HG02763 (cell line): ENCODE data around the gene SGSM1.

Experiments
- ATAC-seq: cut with Tn5 transposase; IDR thresholded peaks from one replicate; pipeline ENCODE4 v1.9.1; 2021; ENCODE audit warnings: mild to moderate bottlenecking, moderate library complexity; ENCODE audit not compliant: unreplicated experiment

SGSM1 gene

GRCh38 chr22:24807284-24807950 lies 1.4 kb downstream of the SGSM1 start:
- no peak for ATAC-seq

DNA sequence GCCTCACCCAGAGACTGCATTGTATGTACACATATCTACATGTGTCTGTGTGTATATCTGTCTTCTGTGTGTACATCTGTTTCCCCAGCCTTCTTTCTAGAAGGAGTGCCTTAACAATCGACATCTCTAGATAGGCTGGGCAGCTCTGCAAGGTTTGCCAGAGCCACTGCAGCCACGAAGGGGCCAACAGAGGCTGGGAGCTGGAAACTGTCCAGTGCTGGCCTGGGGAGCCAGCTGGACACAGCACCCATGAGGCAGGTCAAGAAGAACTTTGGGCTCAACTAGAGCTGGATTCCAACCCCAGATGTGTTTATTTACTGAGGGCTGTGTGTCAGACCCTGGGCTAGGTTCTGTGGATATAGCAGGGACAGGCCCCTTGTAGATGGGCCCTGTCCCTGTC lies 3.3 kb downstream of the SGSM1 start:
- no peak for ATAC-seq

DNA sequence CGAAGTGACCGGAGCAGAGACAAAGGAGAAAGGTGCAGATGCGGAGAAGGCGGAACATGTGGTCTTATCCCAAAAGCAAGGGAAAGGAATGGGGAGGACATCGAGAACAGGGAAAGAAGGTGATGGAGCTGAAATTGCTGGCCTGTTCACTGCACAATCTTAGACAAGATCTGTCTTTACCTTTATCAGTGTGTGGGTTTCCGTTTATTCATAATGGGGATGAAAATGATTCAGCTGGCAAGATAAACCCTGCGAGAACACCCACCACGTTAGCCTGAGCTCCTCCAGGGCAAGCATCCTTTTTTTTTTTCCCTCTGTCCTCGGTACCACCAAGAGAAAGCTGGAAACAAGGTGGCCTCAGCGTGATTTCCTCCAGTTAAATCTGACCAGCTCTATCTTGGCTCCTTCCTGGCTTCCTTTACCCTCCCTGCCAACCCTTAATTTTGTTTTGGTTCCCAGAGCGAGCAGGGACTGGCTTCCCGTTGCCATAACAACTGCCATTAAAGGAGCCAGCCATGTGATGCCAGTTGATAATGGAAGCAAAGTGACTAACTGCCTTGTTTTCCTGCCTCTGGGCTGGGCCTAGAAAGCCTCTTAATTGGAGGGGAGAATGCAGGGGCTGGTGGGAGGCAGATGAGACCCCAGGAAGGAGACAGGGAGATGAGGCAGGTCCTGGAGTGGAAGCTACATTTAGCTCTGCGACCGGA lies 4.2 kb downstream of the SGSM1 start:
- ATAC-seq, result no peak

GRCh38 chr22:24812950-24813775 lies 7.2 kb downstream of the SGSM1 start:
- no peak for ATAC-seq

DNA sequence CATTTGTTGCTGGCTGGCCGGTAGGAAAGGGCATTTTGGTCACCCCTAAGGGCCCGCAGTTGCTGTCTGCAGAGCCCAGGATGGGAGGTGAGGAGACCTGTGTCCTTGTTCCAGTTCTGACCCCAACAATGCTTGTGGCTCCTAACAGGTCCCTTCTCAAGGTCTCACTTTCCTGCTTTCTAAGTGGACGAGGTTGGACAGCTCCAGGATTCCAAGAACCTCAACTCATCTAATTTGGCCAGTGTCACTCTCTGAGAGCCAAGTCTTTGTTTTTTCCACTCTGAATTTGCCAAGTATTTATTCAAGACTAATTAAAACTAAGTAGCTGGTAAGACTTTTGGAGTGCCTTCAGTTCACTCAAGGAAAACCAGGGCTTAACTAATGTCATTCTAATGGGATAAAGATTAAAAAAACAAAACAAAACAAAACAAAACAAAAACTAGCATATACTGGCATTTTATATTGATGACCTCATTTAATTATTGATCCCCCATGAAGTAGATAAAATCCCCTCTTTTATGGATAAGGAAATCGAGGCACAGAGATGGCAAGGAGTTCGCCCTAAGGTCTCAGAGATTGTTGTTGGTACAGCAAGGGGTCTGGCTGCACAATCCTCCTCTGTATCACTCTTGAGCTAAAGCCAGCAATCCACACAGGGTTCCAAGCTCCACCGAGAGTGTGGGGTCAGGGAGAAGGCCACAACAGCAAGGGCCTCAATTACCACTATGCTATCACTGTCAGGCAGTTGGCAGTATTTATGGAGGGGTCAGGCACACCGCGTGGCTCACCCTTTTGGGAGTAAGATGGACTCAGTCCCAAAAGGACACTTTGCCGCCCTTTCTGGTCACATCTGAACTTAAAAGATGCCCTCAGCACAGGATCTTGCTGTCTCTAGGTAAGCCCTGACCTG lies 8.1 kb downstream of the SGSM1 start:
- ATAC-seq, result no peak

DNA sequence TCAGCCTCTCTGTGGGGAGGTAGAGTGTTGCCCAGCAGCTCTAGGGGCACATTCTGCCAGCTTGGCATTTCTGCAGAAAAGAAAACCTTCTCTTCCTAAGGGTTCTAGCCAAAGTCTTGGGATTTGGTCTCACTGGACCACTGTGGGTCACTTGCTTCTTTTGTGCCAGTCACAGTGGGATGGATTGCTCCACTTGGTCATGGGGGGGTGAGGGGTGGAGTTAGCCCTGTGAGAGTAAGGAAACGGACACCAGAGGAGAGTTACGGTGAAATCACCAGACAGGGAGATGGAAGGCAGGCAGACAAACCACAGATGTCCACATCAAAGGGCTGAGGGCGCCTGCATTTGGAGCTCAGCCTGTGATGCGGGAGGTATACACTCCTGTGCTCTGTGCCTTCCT lies 10.8 kb downstream of the SGSM1 start:
- no peak for ATAC-seq

- ATAC-seq, result no peak
These were observed 13.5 kb downstream of the SGSM1 start for GRCh38 chr22:24819487-24819886.

DNA sequence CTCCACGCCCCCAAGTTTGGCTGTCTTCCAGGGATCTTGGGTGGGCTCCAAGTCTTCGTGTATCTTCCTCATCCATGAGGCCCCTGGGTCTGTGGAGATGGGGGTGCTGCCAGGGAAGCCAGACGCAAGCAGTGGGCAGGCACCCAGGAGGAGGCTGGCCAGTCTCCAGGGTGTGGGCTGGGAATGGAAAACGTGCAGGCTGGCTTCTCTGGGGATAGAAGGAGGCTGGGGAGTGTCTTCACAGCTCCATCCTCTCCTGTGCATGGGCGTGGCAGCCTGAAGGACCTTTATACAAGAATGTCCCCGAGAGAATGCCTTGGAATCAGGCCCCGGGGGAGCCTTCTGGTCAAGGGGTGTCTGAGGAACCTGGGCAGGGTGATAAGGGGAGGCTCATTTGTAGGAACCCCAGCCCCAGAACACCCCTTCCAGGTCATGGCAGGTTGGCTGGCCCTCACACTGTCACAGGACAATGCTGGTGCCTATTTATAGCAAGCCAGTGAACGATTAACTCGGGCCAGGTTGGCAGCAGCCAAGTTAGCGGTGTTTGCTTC lies 14.0 kb downstream of the SGSM1 start:
- no peak for ATAC-seq

- no peak for ATAC-seq
These were observed 16.5 kb downstream of the SGSM1 start for GRCh38 chr22:24822471-24822870.

- no peak for ATAC-seq
These were observed 17.8 kb downstream of the SGSM1 start for GRCh38 chr22:24823787-24824186.

GRCh38 chr22:24824250-24824649 lies 18.2 kb downstream of the SGSM1 start:
- no peak for ATAC-seq

GRCh38 chr22:24824915-24825314 lies 18.9 kb downstream of the SGSM1 start:
- no peak for ATAC-seq

- ATAC-seq, result no peak
These were observed 20.8 kb downstream of the SGSM1 start for GRCh38 chr22:24826710-24827285.

DNA sequence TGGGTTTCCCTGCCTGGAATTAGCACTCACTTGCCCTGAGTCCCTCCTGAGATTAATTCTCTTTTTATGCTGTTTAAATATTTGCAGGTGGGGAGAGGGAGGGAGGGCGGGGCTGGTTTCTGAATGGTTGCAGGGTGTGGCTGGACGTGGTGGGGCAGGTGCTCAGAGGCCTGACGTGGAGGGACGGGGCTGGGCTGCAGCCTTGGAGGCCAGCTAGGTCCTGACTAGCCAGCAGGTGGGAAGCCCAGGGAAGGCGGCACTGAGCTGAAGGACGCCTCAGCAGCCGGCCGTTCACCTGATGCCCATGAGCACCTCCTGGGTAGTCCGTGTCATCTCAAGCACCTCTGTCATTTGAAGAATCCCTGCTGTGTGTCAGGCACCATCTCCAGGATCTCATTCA lies 21.3 kb downstream of the SGSM1 start:
- no peak for ATAC-seq

DNA sequence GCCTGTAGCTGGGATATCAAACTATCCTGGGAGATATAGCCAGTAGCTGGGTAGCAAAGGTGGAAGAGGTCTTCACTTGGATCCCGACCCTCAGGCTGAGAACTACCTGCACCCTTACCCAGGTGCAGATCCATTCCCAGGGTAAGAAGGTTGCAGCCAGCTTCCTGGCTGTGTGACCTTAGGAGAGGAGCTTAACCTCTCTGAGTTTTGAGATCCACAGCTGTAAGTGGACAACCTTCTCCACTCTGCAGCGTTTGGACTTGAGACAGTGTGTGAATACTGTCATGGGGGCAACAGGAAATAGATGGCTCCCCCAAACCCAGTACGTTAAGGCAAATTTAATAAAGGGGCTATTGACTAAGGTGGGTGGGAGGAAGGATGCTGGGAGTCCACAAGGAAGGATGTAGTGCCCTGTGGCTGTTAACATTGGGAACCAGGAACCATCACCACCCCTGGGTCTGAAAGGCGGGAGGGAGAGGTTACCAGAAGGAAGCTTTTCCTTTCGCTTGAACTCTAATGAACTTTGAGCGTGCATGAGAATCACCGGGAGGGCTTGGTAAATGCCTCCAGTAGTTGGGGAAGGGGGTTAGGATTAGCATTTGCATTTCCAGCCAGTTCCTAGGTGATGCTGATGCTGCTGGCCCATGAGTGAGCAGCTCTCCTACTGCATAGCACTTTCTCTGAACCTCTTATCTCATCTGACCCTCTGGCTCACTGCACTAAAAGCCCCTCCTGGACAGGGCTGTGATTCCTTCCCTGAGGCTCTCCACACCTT lies 24.4 kb downstream of the SGSM1 start:
- no peak for ATAC-seq

GRCh38 chr22:24831687-24832086 lies 25.7 kb downstream of the SGSM1 start:
- no peak for ATAC-seq

- ATAC-seq, result no peak
These were observed 28.0 kb downstream of the SGSM1 start for GRCh38 chr22:24833881-24834495.

DNA sequence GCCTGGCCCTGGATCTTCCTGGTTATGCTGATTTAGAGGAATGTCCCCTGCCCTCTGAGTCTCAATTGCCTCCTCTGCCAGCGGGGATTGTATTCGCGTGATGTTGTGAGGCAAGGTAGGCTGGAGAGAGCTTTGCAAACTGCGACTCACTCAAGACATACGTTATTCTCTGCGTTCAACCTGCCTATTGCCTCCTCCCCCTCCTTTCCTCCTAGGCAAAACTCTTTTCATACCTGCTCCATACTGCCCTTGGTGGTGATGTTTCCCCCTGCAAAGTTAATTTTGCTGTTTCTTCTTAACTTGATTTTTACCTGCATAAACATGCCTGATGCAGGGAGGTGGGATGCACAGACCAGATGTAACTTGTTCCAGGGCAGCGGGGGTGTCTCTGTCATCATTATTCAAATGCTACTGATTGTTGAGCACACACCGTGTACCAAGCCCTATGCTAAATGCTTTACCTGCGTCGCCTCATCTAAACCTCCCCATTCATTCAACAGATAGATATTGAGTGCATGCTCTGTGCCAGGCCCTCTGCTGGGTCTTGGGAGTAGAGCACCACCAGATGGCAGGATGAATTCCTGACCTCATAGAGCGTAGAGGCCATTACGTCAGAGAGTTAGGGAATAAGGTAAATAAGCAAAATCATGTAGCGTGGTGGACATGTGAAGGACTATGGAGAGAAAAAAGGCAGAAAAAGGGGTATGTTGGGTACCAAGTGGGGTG lies 29.0 kb downstream of the SGSM1 start:
- no peak for ATAC-seq
